Thoracic aorta (tissue), 2 donors: ENCODE results near the gene FSCN2. TPM values are rescaled to one million over a fixed set of nuclear protein-coding genes. Genes with fewer than 3 reads are reported as not detected.

Source experiments
- ATAC-seq: fragments of 150-250 bp; one replicate; pipeline ENCODE4 v1.8.0; 2017; ENCODE audit warnings: low read depth; ENCODE audit not compliant: insufficient number of reproducible peaks, low FRiP score
- DNase-seq: peaks from one replicate; pipeline ENCODE4 v3.0.0-alpha.2; 2020; ENCODE audit warnings: low spot score
- H3K27ac ChIP-seq, 2 donors: fragments of 200-600 bp; sonication (generic); 1 replicate in 1 of 2; 2 replicates in 1 of 2; pipeline ENCODE4 v1.5.1; 2016; ENCODE audit warnings: mild to moderate bottlenecking in 2 of 2, moderate library complexity in 2 of 2
- H3K27me3 ChIP-seq: fragments of 200-600 bp; sonication (generic); replicated peaks from 2 replicates; pipeline ENCODE4 v1.6.0; 2016; ENCODE audit warnings: mild to moderate bottlenecking; ENCODE audit not compliant: insufficient read depth
- H3K36me3 ChIP-seq: fragments of 200-600 bp; sonication (generic); one replicate; pipeline ENCODE4 v1.5.1; 2016
- H3K4me1 ChIP-seq, 2 donors: fragments of 200-600 bp; sonication (generic); 1 replicate in 1 of 2; 2 replicates in 1 of 2; pipeline versions ENCODE4 v1.5.1 to v1.6.0; 2016; ENCODE audit warnings: low read depth in 2 of 2, mild to moderate bottlenecking in 1 of 2; ENCODE audit not compliant: control insufficient read depth in 1 of 2
- H3K4me3 ChIP-seq: fragments of 200-600 bp; sonication (generic); 2 replicates; pipeline ENCODE4 v1.5.1; 2016; ENCODE audit warnings: mild to moderate bottlenecking
- H3K9me3 ChIP-seq: fragments of 200-600 bp; sonication (generic); 2 replicates; pipeline ENCODE4 v1.5.1; 2016
- total RNA-seq, 2 donors: library from RNA; depleted of rRNA; stranded (reverse); fragments of >200 nt; gene quantifications; one replicate each; pipeline versions ENCODE4 v1.1.0 to v1.2.3, GENCODE V29; 2016
- TF ChIP-seq, protein P1 (sequence below): fragments of 200-600 bp; sonication (generic); IDR thresholded peaks from one replicate; pipeline ENCODE4 v1.5.1; 2019; ENCODE audit warnings: antibody characterized with exemption

FSCN2 gene
- total RNA-seq, 2 donors from 2014 or later = 4.2 to 9.2 TPM

DNA sequence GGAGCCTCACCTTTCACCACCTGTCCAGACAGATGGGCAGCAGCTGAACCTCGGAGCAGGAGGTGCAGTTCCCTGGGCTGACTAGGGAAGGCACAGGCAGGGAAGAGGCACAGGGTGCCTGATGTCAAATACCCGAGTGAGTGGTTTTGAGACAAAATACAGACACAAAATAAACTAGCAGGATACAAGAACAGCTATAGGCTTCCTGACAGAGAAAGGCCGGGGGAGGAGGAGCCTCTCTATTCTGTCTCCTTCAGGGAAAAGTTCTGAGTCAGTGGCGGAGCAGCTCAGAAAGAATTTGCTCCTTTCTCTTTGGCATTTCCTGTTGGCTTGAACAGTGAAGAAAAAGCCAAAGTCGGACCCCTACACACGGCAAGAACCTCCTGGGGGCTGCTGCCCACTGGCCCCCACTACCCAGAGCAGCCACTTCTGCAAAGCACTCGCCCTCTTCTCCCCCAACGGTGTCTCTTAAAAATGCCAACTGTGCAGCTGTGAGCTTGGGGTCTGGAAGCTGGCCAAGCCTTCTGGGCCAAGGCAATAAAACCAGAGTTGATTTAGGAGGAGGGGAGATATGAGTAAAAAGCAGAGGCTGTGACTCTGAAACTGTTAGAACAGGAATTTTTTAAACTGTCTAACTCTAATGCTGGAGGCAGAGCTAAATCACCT is 38.4 kb downstream of the FSCN2 start:
- Histone ChIP-seq H3K4me3 (peak overlapping the region; percentile 64), H3K27me3 (no peaks in the 10 kb centered on the region), H3K27ac (peak overlapping the region; percentile 93 to 96), H3K36me3 (peaks cover 32% of the 10 kb centered on the region), H3K4me1 (peaks cover 45 to 71% of the 10 kb centered on the region in 2 donors), H3K9me3 (no peaks in the 10 kb centered on the region)
- ATAC-seq (peak; percentile 58), DNase-seq (peak; percentile 64)
- TF ChIP-seq, protein P1, sequence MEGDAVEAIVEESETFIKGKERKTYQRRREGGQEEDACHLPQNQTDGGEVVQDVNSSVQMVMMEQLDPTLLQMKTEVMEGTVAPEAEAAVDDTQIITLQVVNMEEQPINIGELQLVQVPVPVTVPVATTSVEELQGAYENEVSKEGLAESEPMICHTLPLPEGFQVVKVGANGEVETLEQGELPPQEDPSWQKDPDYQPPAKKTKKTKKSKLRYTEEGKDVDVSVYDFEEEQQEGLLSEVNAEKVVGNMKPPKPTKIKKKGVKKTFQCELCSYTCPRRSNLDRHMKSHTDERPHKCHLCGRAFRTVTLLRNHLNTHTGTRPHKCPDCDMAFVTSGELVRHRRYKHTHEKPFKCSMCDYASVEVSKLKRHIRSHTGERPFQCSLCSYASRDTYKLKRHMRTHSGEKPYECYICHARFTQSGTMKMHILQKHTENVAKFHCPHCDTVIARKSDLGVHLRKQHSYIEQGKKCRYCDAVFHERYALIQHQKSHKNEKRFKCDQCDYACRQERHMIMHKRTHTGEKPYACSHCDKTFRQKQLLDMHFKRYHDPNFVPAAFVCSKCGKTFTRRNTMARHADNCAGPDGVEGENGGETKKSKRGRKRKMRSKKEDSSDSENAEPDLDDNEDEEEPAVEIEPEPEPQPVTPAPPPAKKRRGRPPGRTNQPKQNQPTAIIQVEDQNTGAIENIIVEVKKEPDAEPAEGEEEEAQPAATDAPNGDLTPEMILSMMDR = peak; percentile 19

DNA sequence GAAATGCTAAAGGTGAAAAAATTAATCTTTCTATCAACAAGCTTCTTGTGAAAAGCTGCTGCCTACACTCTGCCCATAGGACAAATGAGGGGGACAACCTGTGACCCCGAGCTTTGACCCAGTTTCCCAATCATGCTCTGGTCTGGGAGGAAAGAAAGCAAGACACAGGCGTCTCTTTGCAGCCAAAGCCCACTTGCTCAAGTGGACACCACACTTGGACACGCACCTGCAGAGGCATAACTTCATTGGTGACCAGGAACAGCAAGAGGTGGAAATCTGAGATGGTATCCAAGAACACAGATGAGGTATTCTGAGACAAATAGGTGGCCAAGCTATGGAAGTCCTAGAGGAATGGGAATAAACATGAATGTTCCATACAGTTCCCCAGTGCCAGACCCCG is 39.0 kb downstream of the FSCN2 start:
- Histone ChIP-seq H3K27ac (peak overlapping the region; percentile 93 to 96), H3K4me1 (peaks cover 45 to 68% of the 10 kb centered on the region in 2 donors), H3K36me3 (peaks cover 35% of the 10 kb centered on the region), H3K4me3 (peak overlapping the region; percentile 64), H3K27me3 (no peaks in the 10 kb centered on the region), H3K9me3 (no peaks in the 10 kb centered on the region)
- no peak for ATAC-seq
- no peak for DNase-seq
- TF ChIP-seq, protein P1 = no peak

DNA sequence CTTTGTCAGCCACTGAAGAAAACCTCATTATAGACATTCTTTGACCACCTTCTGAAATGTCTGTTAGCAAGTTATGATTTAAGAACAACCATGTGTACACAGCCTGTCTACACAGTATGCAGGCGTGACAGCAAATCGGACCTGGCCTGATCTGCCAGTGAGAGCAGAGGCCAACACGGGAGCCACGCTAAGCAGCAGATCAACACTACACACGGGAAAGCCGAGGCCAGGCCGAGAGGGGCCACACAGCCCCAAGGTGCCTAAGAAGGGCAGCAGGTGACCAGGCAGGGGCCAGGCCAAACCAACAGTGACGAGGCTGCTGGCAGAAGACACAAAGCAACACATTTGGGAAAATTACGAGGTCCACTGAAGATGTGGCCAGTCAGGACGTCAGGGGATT is 40.2 kb downstream of the FSCN2 start:
- DNase-seq (no peak), ATAC-seq (no peak)
- TF ChIP-seq, protein P1 = no peak
- no peaks in the 10 kb centered on the region for H3K9me3 ChIP-seq
- no peak overlapping the region for H3K4me3 ChIP-seq
- peaks cover 24% of the 10 kb centered on the region for H3K36me3 ChIP-seq
- H3K27ac ChIP-seq = peak overlapping the region; percentile 93 to 96
- peaks cover 43 to 56% of the 10 kb centered on the region in 2 donors for H3K4me1 ChIP-seq
- no peaks in the 10 kb centered on the region for H3K27me3 ChIP-seq

DNA sequence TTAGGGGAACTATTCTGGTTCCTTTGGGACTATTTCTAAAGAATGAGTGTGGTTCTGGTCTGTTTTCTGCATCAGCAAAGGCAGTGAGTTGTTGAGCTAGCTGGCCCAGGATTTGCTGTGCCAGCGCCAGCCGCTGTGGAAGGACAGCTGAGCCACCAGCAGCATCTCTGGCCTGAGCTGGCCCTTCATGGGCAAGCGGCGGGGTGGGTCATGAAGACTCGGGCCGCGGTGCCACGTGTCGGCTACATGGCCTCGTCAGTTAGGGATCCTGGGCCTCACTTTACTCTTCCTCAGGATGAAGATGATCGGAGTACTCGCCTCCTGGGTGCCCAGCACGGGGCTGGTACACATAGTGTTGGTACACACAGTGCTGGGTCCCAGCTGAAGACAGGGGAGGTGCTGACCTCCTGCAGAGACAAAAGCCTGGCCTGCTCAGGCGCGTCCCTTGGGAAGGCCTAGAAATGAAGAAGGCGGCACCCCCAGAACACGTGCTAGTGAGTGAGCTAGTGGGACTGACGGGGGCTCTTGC is 41.9 kb downstream of the FSCN2 start:
- no peaks in the 10 kb centered on the region for H3K27me3 ChIP-seq
- peaks cover 23% of the 10 kb centered on the region for H3K36me3 ChIP-seq

DNA sequence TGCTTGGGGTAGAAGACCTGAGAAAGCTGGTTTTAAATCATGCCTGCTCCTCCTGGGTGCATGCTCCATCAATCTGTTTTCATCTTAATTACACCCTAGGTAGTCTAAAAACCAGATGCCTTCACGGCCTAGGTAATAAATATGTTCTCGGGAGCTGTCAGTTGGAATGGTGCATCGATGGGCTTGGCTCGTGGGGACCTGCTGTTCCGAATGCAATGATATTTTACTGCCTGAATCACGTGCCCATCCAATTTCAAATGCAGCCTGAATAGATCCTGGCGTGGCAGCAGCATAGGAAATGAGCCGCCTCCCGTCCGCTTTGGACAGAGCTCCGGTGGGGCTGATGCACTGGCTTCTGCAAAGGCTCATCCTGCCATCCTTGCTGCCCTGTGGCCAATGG is 42.8 kb downstream of the FSCN2 start:
- no peak for DNase-seq
- H3K27me3 ChIP-seq = no peaks in the 10 kb centered on the region
- peak overlapping the region in 1 of 2 donors; percentile 93 for H3K27ac ChIP-seq
- peaks cover 23% of the 10 kb centered on the region for H3K36me3 ChIP-seq
- ATAC-seq = no peak
- H3K4me3 ChIP-seq = no peak overlapping the region
- peaks cover 25 to 37% of the 10 kb centered on the region in 2 donors for H3K4me1 ChIP-seq
- TF ChIP-seq, protein P1 = no peak
- H3K9me3 ChIP-seq = no peaks in the 10 kb centered on the region

More for the DNA sequence above, 41.9 kb downstream of the FSCN2 start:
- Histone ChIP-seq H3K4me3 (no peak overlapping the region), H3K4me1 (peaks cover 31 to 40% of the 10 kb centered on the region in 2 donors), H3K9me3 (no peaks in the 10 kb centered on the region), H3K27ac (peak overlapping the region in 1 of 2 donors; percentile 93)
- ATAC-seq (no peak), DNase-seq (no peak)
- TF ChIP-seq, protein P1 = no peak
